ENCODE results near the gene FHIT.

FHIT gene

DNA sequence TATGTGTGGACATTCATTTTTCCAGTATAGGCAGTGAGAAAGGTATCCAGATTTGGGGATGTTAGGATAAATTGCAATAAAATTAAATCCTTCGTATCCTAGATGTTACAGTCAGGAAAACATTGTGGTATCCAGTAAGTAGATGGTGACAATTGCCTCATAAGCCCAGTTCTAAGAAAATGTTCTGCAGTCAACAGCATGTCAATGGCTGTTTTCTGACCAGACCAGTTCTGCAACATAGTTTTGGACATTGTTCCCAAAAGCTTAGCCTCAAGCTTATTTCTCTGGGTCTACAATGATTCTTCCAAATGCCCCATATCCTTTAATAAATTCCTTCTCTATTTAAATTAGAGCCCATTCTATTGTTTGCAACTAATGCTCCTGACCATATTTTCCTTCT, 480.7 kb downstream of the FHIT start:
- no peak for DNase-seq (ENCODE audit: low read depth in 3 of 3)

DNA sequence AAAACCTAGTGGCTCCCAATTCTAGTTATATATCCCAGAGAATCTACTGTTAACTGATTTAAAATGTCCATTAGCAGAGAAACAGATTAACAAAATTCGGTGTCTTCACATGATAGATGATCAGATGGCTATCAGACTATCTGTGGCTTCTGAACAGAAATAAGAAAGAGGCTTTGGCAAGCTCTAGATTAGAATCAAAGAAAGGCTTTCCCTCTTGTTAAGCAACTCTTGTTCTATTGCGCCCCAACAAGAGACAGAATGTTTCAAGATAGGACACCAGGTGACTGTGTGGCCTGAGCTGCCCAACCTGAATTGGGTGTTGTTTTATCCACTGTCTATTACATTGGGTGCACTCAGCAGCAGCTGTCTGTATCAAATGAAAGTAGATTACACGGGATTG, 483.7 kb downstream of the FHIT start:
- no peak for DNase-seq (ENCODE audit: low read depth in 3 of 3)

DNA sequence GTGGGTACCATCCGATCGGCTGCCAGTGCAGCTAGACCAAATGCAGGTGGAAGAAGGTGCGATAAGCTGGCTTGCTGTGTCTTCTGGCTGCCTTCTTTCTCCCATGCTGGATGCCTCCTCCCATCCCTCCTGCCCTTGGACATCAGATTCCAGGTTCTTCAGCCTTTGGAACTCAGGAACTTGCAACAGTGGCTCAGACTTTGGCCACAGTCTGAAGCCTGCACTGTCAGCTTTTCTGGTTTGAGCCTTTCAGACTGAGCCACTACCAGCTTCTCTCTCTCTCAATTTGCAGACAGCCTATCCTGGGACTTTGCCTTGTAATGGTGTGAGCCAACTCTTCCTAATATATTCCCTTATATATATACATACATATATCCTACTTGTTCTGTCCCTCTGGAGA, 485.5 kb downstream of the FHIT start:
- DNase-seq (ENCODE audit: low read depth in 3 of 3): no peak

DNA sequence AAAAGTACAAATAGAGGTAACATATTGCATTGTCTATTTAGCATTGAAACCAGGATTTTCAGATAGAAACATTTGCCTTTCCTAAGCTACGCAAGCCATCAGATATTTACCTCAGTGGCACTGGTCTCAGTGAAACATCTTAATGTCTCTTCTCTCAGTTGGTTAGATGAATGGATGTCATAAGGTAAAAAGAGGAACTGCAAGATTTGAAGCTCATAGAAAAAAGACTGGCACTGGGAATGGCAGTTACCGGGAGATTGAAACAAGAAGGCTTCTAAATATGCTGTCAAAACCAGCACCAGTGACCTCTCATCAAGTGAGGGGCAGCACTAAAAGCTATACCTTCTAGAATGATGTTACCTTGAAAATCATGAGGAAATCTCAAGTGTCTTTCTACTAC, 486.4 kb downstream of the FHIT start:
- DNase-seq (ENCODE audit: low read depth in 3 of 3): no peak

DNA sequence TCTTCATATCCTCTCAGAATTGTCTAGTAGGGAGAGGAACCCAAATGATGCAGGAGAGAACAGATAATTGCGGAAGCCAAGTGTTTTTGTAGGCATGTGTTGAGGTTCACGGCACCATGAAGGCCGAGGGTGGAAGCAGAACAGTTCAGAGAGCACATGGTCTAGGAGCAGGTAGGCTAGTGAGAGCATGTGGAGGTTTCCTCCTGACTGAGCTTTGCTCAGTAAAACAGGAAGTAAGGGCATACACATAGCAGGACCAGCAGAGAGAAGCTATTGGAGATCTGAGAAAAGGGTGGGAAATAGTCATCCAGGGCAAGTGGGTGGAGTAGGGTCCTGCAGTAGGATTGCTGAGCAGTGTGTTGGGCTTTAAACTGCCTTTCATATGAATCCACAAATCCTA, 491.1 kb downstream of the FHIT start:
- no peak for DNase-seq (ENCODE audit: low read depth in 3 of 3)

DNA sequence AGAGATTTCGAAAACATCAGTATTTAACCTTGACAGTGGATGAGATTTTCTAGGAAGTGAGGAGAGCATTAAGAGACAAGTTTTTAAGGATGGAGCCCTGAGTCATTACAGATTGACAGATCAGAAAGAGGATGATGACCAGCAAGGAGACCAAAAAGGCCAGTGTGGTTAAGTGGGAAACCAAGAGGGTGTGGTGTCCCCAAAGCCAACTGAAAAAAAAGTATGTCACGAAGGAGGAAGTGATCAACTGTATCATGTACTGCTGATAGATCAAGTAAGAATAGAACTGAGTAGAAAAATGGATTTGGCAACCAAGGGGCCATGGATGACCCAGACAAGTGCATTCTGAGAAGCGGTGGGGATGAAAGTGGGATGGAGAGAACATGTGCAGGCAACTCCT, 491.8 kb downstream of the FHIT start:
- no peak for DNase-seq (ENCODE audit: low read depth in 3 of 3)

DNA sequence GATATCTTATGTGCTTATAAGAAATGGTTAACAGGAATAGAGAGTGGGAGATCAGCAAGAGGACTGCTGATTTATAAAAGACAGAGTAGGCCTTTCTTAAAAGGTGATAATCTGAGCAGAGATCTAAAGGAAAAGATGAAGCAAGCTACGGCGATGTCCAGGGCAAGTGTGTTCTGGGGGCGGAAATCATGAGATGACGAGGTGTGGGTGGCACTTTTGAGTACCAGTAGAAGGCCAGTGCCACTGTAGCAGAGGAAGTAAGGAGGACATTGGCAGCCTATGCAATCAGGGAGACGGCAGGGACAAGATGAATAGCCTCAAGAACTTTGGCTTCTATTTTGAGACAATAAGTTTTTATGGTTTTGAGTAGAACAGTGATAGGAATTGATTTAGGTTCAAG, 492.4 kb downstream of the FHIT start:
- DNase-seq (ENCODE audit: low read depth in 3 of 3): no peak

DNA sequence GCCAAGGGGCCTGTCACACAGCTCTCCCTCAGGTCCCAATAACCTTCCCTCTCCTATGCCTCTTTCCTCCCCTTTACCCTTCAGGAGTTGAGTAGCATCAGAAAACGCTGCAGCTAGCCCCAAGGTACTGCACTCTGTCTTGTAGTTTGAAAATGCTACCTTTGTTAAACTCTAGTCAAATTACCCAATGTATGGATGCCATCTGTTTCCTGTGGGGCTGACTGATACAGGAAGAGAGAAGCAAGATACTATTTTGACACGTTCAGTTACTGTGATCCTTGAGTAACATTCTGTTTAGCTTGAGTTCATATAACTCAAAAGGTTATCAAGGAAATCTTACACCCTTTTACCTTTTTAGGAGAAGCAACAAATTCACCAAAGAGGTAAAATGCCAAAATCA, 493.1 kb downstream of the FHIT start:
- no peak for DNase-seq (ENCODE audit: low read depth in 3 of 3)

DNA sequence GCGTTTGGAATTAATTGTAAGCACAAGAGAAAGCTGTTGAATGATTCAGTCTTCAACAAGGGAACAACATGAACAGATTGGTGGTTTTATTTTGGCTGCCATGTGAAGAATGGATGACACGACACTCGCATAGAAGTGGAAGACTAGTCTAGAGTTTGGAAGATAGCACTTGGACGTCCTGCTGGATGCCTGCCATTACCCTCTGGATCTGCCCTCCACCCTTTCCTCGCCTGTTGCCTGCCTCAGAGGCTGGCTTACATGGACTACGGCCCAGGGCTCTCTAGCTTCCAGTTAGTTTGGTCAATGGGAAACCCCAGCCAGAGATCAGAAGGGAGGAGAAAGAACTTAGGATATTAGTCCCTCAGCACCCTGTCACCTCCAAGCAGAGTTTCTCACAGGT, 493.5 kb downstream of the FHIT start:
- no peak for DNase-seq (ENCODE audit: low read depth in 3 of 3)

DNA sequence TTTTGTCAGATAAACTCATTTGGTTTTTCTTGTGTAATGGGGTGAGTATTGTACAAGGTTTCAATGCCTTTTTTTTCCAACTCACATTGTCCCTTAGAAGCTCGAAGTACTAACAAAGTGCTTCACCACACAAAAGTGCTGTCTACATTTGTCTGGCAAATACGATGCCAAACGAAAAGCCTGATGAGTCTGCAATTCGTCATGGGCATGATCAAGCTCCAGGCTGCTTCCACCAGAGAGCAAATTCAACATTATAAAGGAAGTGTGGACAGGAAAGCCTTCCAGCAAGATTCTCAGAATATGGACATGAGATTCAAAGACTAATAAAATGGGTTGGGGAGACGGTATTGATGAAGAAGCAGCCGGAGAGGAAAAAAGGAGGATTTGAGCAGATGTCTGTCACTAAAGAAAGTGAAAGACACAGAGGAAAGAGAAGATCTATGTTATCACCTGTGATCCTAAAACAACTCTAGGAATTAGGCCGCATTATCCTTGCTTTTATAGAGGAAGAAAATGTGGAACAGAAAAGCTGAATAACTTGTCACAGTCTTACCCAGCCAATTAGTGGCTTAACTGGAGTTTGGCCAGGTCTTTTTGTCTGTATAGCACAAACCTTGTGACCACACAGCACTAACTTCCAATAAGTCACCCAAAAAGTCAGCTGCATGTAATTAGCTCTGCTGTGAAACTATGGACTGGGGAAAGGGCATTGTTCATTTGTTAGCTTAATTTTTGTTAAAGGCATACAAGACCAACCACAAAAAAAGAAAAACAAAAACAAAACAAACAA, 494.8 kb downstream of the FHIT start:
- DNase-seq (ENCODE audit: low read depth in 3 of 3): no peak

DNA sequence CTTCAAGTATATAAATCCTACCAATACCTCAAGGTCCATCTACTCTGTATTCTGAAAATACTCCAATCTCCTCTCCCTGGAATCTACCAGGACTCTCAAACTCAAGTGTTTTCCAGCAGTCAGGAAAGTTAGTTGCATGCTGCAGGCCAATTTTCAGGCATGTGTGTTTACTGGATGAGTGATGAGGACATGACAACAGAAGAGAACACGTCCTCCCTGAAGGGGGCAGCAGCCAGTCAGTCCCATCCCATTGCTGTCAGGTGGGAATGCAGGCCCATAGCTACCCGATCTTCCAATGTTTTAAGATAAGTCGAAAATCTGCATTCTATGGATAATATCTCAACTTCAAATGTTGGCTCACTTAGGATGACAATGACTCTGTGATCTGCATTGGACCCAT, 496.2 kb downstream of the FHIT start:
- no peak for DNase-seq (ENCODE audit: low read depth in 3 of 3)

DNA sequence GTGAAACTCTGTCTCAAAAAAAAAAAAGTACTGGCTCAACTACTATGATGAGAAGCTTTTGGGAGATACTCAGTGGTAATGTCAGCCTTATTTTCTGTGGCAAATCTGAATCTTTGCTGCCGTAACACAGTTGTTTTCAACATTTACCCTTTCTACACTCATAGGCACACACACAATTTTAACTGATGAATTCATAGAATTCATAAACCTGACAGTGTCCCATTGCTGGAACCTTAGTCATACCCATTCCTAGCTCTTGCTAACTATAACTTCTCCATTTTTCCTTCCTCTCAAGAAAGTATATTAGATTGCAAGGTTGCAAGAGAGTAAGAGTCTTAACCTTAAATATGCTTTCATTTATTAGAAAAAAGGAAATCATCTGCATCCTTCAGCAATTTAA, 496.6 kb downstream of the FHIT start:
- DNase-seq (ENCODE audit: low read depth in 3 of 3): no peak

DNA sequence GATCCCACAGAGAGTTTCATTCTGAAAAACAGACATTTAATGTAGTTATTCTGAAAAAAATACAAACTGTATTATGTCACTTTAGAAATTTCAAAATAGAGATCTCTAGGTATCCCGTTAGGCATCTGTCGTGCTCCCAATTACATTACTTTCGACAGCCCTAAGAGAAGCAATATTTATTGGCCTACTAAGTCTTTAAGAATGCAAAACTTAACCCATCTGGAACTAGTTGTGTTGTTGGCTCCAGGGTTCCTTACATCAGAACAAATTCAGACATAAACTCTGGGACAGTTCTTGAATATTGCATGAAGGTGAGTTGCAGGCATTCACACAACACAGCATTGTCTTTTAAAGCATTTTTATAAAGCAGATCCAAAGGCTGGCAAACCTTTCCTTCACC, 498.4 kb downstream of the FHIT start:
- DNase-seq (ENCODE audit: low read depth in 3 of 3): no peak

DNA sequence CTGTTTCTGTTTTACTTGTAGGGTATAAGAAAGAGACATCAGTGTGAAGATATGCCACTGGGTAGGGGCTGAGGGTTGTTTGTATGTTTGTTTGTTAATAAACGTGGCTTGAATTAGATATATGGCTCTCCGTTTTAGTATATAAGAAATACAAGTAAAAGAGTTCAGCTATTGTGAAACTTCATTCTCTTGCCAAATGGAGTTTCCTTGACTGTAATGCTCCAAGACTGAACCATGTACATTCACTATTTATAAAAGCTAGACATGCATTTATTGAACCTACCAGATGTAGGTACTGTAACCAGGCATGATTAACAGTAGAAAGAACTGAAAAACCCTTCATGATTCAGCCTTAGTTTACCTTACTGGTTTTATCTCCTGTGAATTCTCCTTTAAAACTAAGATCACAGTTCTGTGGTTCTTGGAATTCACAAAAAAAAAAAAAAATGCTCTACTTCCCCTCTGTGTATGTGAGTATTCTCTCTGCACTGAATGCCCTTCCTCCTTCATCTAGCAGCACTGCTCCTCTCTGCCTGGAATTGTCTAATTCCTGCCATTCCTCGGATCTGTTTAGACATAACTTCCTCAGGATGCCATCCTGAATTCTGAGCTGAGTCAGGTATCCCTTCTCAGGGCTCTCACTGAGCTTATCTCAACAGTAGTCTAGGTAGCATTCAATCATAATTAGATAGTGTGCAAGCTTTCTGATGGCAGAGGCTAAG, 504.4 kb downstream of the FHIT start:
- DNase-seq (ENCODE audit: low read depth in 3 of 3): no peak

DNA sequence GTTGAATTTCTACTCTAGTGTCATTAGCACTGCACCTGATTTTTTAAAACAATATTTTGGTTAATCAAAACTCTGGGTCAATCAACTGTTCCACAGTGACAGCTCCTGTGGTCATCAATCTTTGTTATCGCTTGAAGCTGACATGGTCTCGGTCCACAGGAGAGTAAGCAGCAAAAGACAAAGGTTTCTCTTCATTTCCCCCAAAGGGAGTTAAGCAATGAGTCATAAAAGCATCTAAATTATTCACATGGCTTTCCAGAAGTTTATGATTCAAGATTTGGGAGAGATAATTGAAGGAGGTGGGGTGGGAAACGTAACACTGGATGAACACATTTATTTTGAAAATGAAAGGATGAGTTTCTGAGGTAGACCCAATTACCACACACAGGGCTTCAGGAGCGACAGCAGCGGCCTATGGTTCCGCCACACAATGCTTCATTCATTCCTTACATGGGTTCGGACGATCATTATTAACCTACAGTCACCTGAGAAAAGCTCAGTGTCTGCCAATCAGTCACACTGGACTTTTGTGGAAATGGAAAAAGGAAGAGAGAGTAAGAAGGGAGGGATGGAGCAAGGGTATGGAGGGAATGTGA, 505.1 kb downstream of the FHIT start:
- no peak for DNase-seq (ENCODE audit: low read depth in 3 of 3)

DNA sequence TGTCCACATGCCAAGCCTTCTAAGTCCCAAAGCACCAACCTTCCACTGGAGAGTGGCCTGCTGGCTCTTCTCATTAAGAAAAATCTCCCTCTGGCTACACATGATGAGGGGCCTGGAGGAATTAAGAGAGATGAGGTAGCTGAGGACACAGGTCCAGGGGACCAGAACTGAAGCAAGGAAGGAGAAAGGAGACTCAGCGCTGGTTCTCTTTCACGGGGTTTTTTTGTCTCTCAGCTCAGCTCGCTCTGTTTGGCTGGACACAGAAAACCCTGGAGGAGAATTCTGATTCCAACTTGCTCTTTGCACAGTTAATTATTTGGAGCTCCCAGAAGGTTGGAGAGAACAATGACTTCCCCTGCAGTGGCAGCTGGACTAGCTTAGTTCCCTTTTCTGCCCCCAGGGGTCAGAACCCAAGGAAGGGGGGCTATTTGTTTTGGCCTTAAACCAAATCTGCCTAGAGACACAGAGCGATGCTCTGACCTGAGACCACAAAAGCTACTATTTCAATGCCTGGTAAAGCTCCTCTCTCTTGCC, 507.6 kb downstream of the FHIT start:
- no peak for DNase-seq (ENCODE audit: low read depth in 3 of 3)

DNA sequence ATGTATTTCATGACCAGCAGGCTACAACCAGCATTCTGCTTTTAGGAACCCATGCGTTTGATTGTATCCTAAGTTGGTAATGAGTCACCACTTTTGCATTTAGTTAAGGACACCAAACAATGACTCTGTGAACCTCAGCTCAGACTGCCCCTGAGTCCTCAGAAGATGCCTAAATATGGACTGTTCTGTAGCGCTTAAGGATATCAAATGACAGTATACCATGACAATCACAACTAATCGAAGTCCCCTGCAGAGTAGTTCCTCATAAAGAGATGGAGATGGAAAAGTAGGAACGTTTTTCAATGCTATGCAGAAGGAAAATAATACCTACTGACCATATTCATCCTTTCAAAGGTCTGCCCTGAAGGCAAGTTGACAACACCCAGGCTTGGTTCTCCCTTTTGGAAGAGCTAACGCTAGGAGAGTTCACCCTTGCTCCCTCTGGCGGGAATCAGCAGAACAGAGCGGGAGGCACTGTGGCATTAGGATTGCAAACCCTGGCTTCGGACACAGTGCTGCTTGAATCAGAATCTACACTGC, 508.6 kb downstream of the FHIT start:
- no peak for DNase-seq (ENCODE audit: low read depth in 3 of 3)

DNA sequence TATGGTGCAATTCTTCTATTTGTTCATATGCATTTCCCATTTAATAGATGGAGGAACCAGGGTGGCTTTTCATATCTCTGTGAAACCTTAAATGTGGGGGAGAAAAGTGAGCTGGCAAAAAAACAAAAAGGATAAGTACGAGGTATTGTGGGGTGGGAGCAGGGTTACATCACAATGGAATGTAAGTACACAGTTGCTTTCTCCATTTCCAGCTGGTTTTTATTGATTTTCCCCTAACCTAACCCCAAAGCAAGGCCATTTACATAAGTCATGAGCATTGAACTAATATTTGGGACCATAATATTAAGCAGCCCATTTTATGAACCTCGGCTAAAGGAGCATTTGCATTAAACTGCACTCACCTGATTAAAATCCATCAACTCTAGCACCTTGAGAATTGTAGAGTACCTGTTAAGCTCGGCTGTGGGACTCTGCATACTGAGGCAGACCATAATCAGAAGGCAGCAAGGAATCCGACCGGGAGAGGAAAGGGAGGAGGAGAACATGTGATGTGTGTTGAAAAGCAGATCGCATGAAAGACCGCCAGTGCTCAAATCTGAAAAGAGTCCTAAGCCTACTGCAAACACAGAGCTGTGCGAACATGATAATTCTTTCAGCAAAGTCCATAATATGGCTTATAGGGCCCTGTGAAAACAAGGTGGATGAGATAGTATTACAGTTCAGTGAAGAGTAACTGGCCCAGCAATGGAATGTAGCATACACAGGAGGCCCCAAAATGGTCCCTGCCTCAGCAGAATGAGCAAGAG, 513.4 kb downstream of the FHIT start:
- DNase-seq (ENCODE audit: low read depth in 3 of 3): no peak

DNA sequence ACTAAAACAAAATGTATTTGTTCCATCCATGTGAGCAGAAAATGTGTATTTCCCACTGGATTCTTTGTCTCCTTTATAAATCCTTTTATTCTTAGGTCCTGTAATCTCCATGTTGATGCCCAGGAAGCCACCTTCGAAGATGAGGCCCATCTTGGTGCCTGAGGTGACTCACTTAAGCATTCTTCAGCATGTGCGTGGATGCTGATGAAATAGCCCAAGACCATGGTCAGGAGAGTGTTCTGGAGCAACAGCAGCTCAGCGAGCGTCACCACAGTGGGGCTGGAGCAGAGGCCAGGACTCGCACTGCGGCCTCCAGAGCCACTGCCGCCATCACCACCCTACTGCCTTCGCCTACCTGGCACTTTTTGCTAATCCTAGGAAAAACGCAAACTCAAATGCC, 520.9 kb downstream of the FHIT start:
- no peak for DNase-seq (ENCODE audit: low read depth in 3 of 3)

DNA sequence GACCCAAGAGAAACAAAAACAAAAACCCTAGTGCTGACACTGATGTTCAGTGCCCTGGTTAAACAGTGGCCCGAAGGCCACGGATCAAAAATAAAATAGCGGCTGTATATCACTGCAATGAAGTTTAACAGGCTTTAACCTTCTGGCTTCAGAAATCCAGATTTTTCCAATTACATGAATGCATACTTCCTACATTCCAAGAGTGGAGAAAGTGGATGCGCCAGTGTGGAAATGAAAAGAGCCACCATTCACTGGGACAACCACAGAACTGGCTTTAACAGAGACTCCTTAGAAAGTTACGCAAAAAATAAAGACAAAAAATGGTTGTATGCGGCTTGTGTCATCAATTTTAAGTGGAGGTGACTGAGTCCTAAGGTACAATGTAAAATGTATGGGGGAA, 522.2 kb downstream of the FHIT start:
- DNase-seq (ENCODE audit: low read depth in 3 of 3): no peak

DNA sequence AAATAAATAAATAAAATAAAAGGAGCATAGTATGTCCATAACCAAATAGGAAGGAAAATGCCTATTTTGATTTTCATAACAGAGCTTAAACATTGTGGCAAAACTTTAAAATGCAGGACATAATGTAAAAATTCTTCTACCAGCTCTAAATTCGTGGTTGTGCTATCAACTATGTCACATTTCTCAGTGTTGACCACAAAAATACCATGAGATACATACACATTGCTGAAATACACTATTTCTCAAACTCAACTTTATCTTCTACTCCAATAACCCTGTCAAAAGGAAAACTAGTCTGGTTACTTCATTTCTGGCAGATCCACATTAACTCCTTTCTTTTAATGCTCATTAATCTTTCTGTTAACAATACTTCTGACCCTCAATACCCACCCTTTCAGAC, 523.2 kb downstream of the FHIT start:
- DNase-seq (ENCODE audit: low read depth in 3 of 3): no peak

DNA sequence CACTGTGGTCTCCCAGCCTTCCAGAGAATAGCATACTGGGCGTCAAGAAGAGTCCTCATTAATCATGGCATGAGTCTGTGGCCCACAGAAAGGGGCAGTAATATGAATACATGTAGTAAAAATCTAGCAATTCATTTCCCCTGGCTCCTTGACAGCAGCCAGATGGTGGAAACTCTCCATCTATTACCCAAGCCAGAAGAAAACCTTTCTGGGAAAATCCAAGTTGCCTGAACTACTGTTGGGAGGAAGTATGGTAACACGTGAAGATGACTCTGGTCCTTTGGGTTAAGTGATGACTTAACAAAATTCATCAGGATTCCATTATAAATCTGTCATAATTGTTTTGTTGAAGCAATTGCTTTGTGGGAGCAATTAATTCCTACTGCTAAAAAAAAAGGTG, 530.5 kb downstream of the FHIT start:
- no peak for DNase-seq (ENCODE audit: low read depth in 3 of 3)
